ENCODE results near the gene CKS2. TPM values are rescaled to one million over a fixed set of nuclear protein-coding genes. Genes with fewer than 3 reads are reported as not detected.

Gene CKS2
- total RNA-seq, 1 donor from 2014 or later, result 69.9 TPM

DNA sequence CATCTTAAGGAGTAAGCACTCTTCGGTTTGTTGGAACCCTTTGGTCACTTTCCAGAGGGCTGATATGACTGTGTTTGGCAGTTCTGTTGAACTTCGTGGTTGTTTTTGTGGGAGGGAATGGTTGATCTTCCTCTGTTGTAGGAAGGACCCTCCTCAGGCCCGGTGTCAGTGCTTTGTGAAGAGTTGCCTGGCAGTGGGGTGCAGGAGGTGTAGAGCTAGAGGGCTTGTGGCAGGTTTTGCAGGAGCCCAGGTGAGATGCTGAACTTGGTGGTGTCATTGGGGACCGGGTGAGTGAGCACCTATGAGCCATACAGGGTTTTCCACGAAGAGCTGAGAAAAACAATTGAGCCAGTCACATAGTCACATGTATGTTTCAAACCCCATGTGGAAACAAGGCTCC, 34.5 kb downstream of the CKS2 start:
- Mint-ChIP-seq H3K9me3 (ENCODE audit: unreplicated experiment) (no peaks in the 10 kb centered on the region), H3K27ac (ENCODE audit: unreplicated experiment) (no peak overlapping the region), H3K4me1 (ENCODE audit: low read depth, unreplicated experiment) (peaks cover 10% of the 10 kb centered on the region), H3K27me3 (ENCODE audit: low read depth, unreplicated experiment) (no peaks in the 10 kb centered on the region), H3K36me3 (ENCODE audit: low read depth, unreplicated experiment) (peaks cover 24% of the 10 kb centered on the region), H3K4me3 (ENCODE audit: unreplicated experiment) (no peak overlapping the region)
- DNase-seq (ENCODE audit: low read depth) (no peak), FAIRE-seq (no peak)
- no peaks in the 10 kb centered on the region for H3K79me2 ChIP-seq (ENCODE audit: insufficient read depth, low read length)
- no peak overlapping the region for H2AFZ ChIP-seq (ENCODE audit: low read depth, low read length)
- no peaks in the 10 kb centered on the region for H3K27me3 ChIP-seq (ENCODE audit: insufficient read depth, low read length)
- H3K9me3 ChIP-seq (ENCODE audit: insufficient read depth, low read depth, low read length), result no peaks in the 10 kb centered on the region
- H4K20me1 ChIP-seq (ENCODE audit: insufficient read depth, low read length), result peaks cover 9% of the 10 kb centered on the region
- H3K27ac ChIP-seq (ENCODE audit: low read depth, low read length), result no peak overlapping the region
- no peaks in the 10 kb centered on the region for H3K4me1 ChIP-seq (ENCODE audit: insufficient read depth, low read length)
- TF ChIP-seq, protein P1, sequence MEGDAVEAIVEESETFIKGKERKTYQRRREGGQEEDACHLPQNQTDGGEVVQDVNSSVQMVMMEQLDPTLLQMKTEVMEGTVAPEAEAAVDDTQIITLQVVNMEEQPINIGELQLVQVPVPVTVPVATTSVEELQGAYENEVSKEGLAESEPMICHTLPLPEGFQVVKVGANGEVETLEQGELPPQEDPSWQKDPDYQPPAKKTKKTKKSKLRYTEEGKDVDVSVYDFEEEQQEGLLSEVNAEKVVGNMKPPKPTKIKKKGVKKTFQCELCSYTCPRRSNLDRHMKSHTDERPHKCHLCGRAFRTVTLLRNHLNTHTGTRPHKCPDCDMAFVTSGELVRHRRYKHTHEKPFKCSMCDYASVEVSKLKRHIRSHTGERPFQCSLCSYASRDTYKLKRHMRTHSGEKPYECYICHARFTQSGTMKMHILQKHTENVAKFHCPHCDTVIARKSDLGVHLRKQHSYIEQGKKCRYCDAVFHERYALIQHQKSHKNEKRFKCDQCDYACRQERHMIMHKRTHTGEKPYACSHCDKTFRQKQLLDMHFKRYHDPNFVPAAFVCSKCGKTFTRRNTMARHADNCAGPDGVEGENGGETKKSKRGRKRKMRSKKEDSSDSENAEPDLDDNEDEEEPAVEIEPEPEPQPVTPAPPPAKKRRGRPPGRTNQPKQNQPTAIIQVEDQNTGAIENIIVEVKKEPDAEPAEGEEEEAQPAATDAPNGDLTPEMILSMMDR (IDR thresholded peaks at IDR 0.05; ENCODE audit: insufficient read depth, low read depth, low read length), result no peak
- no peak for TF ChIP-seq EZH2 (IDR thresholded peaks at IDR 0.05; ENCODE audit: insufficient read depth, low read length)
- no peak overlapping the region for H3K4me3 ChIP-seq (ENCODE audit: insufficient read depth, low read depth, low read length)
- no peak overlapping the region for H3K4me2 ChIP-seq (ENCODE audit: low read length)
- H3K36me3 ChIP-seq (ENCODE audit: insufficient read depth, low read length), result peaks cover 55% of the 10 kb centered on the region
- H3K9ac ChIP-seq (ENCODE audit: low read length), result no peak overlapping the region

DNA sequence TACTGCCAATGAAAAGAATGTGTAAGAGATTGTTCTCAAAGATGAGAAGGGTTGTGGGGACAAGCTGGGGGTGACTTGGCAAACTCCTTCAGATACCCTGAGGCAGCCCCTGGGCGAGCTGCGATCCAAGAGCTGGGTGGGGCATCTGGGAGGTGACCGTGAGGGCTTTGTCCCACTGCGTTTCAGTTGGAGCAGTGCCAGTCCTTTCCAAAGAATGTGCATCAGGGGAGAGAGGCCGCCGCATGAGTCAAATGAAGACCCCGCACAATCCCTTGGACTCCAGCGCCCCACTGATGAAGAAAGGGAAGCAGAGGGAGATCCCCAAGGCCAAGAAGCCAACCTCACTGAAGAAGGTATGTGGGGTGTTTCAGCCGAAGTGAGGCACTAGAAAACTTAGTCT, 35.7 kb downstream of the CKS2 start:
- Histone ChIP-seq H3K9me3 (ENCODE audit: insufficient read depth, low read depth, low read length) (no peaks in the 10 kb centered on the region), H2AFZ (ENCODE audit: low read depth, low read length) (no peak overlapping the region), H3K79me2 (ENCODE audit: insufficient read depth, low read length) (no peaks in the 10 kb centered on the region), H3K4me2 (ENCODE audit: low read length) (no peak overlapping the region), H3K4me1 (ENCODE audit: insufficient read depth, low read length) (no peaks in the 10 kb centered on the region), H3K27me3 (ENCODE audit: insufficient read depth, low read length) (no peaks in the 10 kb centered on the region), H3K27ac (ENCODE audit: low read depth, low read length) (no peak overlapping the region), H3K36me3 (ENCODE audit: insufficient read depth, low read length) (peaks cover 61% of the 10 kb centered on the region), H3K9ac (ENCODE audit: low read length) (no peak overlapping the region), H3K4me3 (ENCODE audit: insufficient read depth, low read depth, low read length) (no peak overlapping the region), H4K20me1 (ENCODE audit: insufficient read depth, low read length) (peaks cover 10% of the 10 kb centered on the region)
- Mint-ChIP-seq H3K9me3 (ENCODE audit: unreplicated experiment) (no peaks in the 10 kb centered on the region), H3K36me3 (ENCODE audit: low read depth, unreplicated experiment) (peaks cover 24% of the 10 kb centered on the region), H3K4me3 (ENCODE audit: unreplicated experiment) (no peak overlapping the region), H3K27me3 (ENCODE audit: low read depth, unreplicated experiment) (no peaks in the 10 kb centered on the region), H3K4me1 (ENCODE audit: low read depth, unreplicated experiment) (peaks cover 10% of the 10 kb centered on the region), H3K27ac (ENCODE audit: unreplicated experiment) (no peak overlapping the region)
- TF ChIP-seq, protein P1 (IDR thresholded peaks at IDR 0.05; ENCODE audit: insufficient read depth, low read depth, low read length), result no peak
- TF ChIP-seq EZH2 (IDR thresholded peaks at IDR 0.05; ENCODE audit: insufficient read depth, low read length), result no peak
- no peak for DNase-seq (ENCODE audit: low read depth)
- no peak for FAIRE-seq

DNA sequence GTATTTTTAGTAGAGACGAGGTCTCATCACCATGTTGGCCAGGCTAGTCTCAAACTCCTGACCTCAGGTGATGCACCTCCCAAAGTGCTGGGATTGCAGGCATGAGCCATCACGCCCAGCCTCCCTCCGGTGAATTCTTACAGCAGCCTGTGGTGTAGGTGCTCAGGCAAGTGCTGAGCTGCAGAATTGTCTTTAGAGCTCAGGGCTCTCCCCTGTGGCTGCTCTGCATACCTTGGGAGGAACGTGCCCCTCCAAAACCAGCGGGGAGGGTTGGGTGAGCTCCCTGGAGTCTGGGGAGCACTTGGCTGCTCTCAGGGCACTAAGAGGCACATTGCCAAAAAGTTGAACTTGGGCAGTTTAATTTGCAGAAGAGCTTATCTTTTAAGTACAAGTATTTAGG, 36.7 kb downstream of the CKS2 start:
- peaks cover 17% of the 10 kb centered on the region for H4K20me1 ChIP-seq (ENCODE audit: insufficient read depth, low read length)
- Mint-ChIP-seq H3K4me1 (ENCODE audit: low read depth, unreplicated experiment) (peaks cover 3% of the 10 kb centered on the region), H3K9me3 (ENCODE audit: unreplicated experiment) (no peaks in the 10 kb centered on the region), H3K27ac (ENCODE audit: unreplicated experiment) (no peak overlapping the region), H3K36me3 (ENCODE audit: low read depth, unreplicated experiment) (peaks cover 31% of the 10 kb centered on the region), H3K4me3 (ENCODE audit: unreplicated experiment) (no peak overlapping the region), H3K27me3 (ENCODE audit: low read depth, unreplicated experiment) (no peaks in the 10 kb centered on the region)
- H3K9ac ChIP-seq (ENCODE audit: low read length), result no peak overlapping the region
- peaks cover 60% of the 10 kb centered on the region for H3K36me3 ChIP-seq (ENCODE audit: insufficient read depth, low read length)
- no peak overlapping the region for H3K4me3 ChIP-seq (ENCODE audit: insufficient read depth, low read depth, low read length)
- DNase-seq (ENCODE audit: low read depth) (no peak), FAIRE-seq (no peak)
- no peaks in the 10 kb centered on the region for H3K9me3 ChIP-seq (ENCODE audit: insufficient read depth, low read depth, low read length)
- no peak for TF ChIP-seq EZH2 (IDR thresholded peaks at IDR 0.05; ENCODE audit: insufficient read depth, low read length)
- TF ChIP-seq, protein P1 (IDR thresholded peaks at IDR 0.05; ENCODE audit: insufficient read depth, low read depth, low read length), result no peak
- H3K27me3 ChIP-seq (ENCODE audit: insufficient read depth, low read length), result no peaks in the 10 kb centered on the region
- H2AFZ ChIP-seq (ENCODE audit: low read depth, low read length), result no peak overlapping the region
- no peak overlapping the region for H3K4me2 ChIP-seq (ENCODE audit: low read length)
- no peaks in the 10 kb centered on the region for H3K4me1 ChIP-seq (ENCODE audit: insufficient read depth, low read length)
- no peak overlapping the region for H3K27ac ChIP-seq (ENCODE audit: low read depth, low read length)
- H3K79me2 ChIP-seq (ENCODE audit: insufficient read depth, low read length), result no peaks in the 10 kb centered on the region
